HCT116 (cell line): ENCODE data around the gene RGS7.

Experiments used
- CTCF ChIP-seq, 3 experiments: fragments of 200-600 bp in 1 of 3; sonication (generic) in 1 of 3; IDR thresholded peaks in 2 of 3; conservative IDR thresholded peaks in 1 of 3; 2 replicates each; pipeline ENCODE4 v1.5.1; 2012 to 2017; ENCODE audit warnings: low read depth in 2 of 3, low read length in 2 of 3, antibody characterized with exemption in 1 of 3, borderline replicate concordance in 1 of 3, control low read depth in 1 of 3, mild to moderate bottlenecking in 1 of 3, mixed read lengths in 1 of 3, mixed run types in 1 of 3, moderate library complexity in 1 of 3; ENCODE audit not compliant: insufficient read depth in 1 of 3
- ELF1 ChIP-seq: IDR thresholded peaks from 2 replicates; pipeline ENCODE4 v1.6.1; 2012; ENCODE audit warnings: low read depth, borderline replicate concordance
- EZH2 ChIP-seq: fragments of 200-600 bp; sonication (generic); IDR thresholded peaks from 2 replicates; pipeline ENCODE4 v1.6.1; 2017; ENCODE audit warnings: antibody characterized with exemption, mixed run types
- EZH2phosphoT487 ChIP-seq: fragments of 200-600 bp; IDR thresholded peaks from 2 replicates; pipeline ENCODE4 v1.6.1; 2018; ENCODE audit warnings: antibody characterized with exemption, borderline replicate concordance
- MAX ChIP-seq: IDR thresholded peaks from 2 replicates; pipeline ENCODE4 v1.6.1; 2012
- POLR2A ChIP-seq: IDR thresholded peaks from 2 replicates; pipeline ENCODE4 v1.7.0; 2011; ENCODE audit warnings: borderline replicate concordance; ENCODE audit not compliant: insufficient read depth, insufficient read length; ENCODE audit errors: extremely low read depth
- POLR2AphosphoS5 ChIP-seq: IDR thresholded peaks from 2 replicates; pipeline ENCODE4 v1.6.1; 2011; ENCODE audit warnings: mild to moderate bottlenecking, low read depth, low read length, moderate library complexity
- RAD21 ChIP-seq: IDR thresholded peaks from 2 replicates; pipeline ENCODE4 v1.6.1; 2012; ENCODE audit warnings: low read depth, mild to moderate bottlenecking
- REST ChIP-seq: IDR thresholded peaks from 2 replicates; pipeline ENCODE4 v1.6.1; 2012; ENCODE audit warnings: low read depth
- SIN3A ChIP-seq: IDR thresholded peaks from 2 replicates; pipeline ENCODE4 v1.6.1; 2012; ENCODE audit warnings: low read depth
- SP1 ChIP-seq: IDR thresholded peaks from 2 replicates; pipeline ENCODE4 v1.6.1; 2012; ENCODE audit warnings: low read depth
- SRF ChIP-seq: IDR thresholded peaks from 2 replicates; pipeline ENCODE4 v1.6.1; 2012; ENCODE audit warnings: low read depth
- ZBTB33 ChIP-seq: IDR thresholded peaks from 2 replicates; pipeline ENCODE4 v1.6.1; 2011; ENCODE audit warnings: mild to moderate bottlenecking, low read length, moderate library complexity; ENCODE audit not compliant: insufficient replicate concordance; ENCODE audit errors: extremely low read depth
- ZNF274 ChIP-seq: fragments of 200-500 bp; sonication (Bioruptor generic); IDR thresholded peaks from 2 replicates; pipeline ENCODE4 v1.6.1; 2014; ENCODE audit warnings: mild to moderate bottlenecking, low read depth, low read length, inconsistent platforms

GRCh38 chr1:240734001-240734400 is 623.0 kb downstream of the RGS7 start:
- TF ChIP-seq MAX (no peak), POLR2AphosphoS5 (no peak), EZH2 (no peak), SP1 (no peak), CTCF (IDR thresholded peaks at IDR 0.05 in 2 of 3, conservative IDR thresholded peaks at IDR 0.05 in 1 of 3; ENCODE audit: borderline replicate concordance in 1 of 3, insufficient read depth in 1 of 3, low read depth in 2 of 3, low read length in 2 of 3) (no peak), POLR2A (no peak), ZBTB33 (no peak), ZNF274 (no peak), ELF1 (no peak), SIN3A (no peak), SRF (no peak), EZH2phosphoT487 (no peak), REST (no peak), RAD21 (no peak)
